Upper lobe of left lung (tissue), 4 donors: ENCODE data around the gene UST.

Experiments used
- POLR2A ChIP-seq, 4 donors: fragments of 450-650 bp; IDR thresholded peaks; one replicate each; pipeline ENCODE4 v1.5.1; 2016 to 2017; ENCODE audit warnings: antibody characterized with exemption in 4 of 4, mild to moderate bottlenecking in 2 of 4
- TF ChIP-seq, protein P1 (sequence below), 6 experiments: fragments of 450-650 bp in 4 of 6; fragments of 200-600 bp in 2 of 6; sonication (generic) in 2 of 6; IDR thresholded peaks; one replicate each; pipeline ENCODE4 v1.5.1; 2016 to 2019; ENCODE audit warnings: antibody characterized with exemption in 6 of 6

DNA sequence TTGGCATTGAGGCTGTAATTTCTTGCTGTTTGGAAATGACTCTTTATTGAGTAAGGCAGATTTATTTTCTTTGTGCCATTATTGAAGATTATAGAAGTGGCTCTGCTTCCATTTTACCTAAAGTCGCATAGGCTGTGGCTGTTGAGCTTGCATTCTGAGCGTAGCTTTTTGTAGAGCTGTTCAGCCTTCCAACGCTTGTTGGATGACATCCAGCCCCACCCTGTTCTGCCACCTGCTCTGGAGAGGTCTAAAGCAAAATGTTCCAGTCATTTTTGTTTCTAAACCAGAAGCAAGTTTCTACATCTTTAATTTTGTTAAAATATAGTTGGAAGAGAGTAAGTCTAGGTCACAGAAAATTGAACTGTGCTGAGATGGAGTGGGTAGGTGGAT is 24.4 kb downstream of the UST start:
- TF ChIP-seq, protein P1, sequence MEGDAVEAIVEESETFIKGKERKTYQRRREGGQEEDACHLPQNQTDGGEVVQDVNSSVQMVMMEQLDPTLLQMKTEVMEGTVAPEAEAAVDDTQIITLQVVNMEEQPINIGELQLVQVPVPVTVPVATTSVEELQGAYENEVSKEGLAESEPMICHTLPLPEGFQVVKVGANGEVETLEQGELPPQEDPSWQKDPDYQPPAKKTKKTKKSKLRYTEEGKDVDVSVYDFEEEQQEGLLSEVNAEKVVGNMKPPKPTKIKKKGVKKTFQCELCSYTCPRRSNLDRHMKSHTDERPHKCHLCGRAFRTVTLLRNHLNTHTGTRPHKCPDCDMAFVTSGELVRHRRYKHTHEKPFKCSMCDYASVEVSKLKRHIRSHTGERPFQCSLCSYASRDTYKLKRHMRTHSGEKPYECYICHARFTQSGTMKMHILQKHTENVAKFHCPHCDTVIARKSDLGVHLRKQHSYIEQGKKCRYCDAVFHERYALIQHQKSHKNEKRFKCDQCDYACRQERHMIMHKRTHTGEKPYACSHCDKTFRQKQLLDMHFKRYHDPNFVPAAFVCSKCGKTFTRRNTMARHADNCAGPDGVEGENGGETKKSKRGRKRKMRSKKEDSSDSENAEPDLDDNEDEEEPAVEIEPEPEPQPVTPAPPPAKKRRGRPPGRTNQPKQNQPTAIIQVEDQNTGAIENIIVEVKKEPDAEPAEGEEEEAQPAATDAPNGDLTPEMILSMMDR (IDR thresholded peaks at IDR 0.05): no peak
- TF ChIP-seq POLR2A (IDR thresholded peaks at IDR 0.05): no peak
